ENCODE results near the gene FZR1. TPM values are rescaled to one million over a fixed set of nuclear protein-coding genes. Genes with fewer than 3 reads are reported as not detected.

The FZR1 gene
- total RNA-seq, 4 donors from 2014 or later: 29.1 to 107 (median 35.3) TPM

GRCh38 chr19:3512562-3513228, 6.6 kb downstream of the FZR1 start:
- intact Hi-C loops (cut with DNase I; ENCODE audit: low total_unique reads): loop anchor here (2.0 kb wide), 1 partner anchor 14 kb away; no protein-coding TSS in a partner anchor
- H3K9me3 ChIP-seq: no peaks in the 10 kb centered on the region
- 93% methylated on average over 17 of the region's 17 CpGs; no CpG with 5 or more reads in 1 of the 2 donors for WGBS, 2 donors (ENCODE audit: low coverage in 1 of 2)
- in situ Hi-C loops (cut with MboI; ENCODE audit: low pct_ligation_motif_present in 1 of 4, low pct_unique_long_range_greater_than_20kb in 1 of 4, low sequenced_read_pairs in 3 of 4): no loop called here
- no peak for DNase-seq
- H3K4me1 ChIP-seq: peaks cover 2 to 23% (median 10%) of the 10 kb centered on the region in 4 donors
- no peak overlapping the region for H3K4me3 ChIP-seq
- H3K27ac ChIP-seq: no peak overlapping the region
- TF ChIP-seq CTCF (IDR thresholded peaks at IDR 0.05) (no peak), POLR2AphosphoS5 (IDR thresholded peaks at IDR 0.05) (no peak), EP300 (IDR thresholded peaks at IDR 0.05; ENCODE audit: low read depth) (no peak), POLR2A (IDR thresholded peaks at IDR 0.05) (no peak)
- no peaks in the 10 kb centered on the region for H3K36me3 ChIP-seq
- H3K27me3 ChIP-seq: no peaks in the 10 kb centered on the region

GRCh38 chr19:3513229-3514140, 7.4 kb downstream of the FZR1 start:
- in situ Hi-C loops (cut with MboI; ENCODE audit: low pct_ligation_motif_present in 1 of 4, low pct_unique_long_range_greater_than_20kb in 1 of 4, low sequenced_read_pairs in 3 of 4): no loop called here
- peaks cover 0 to 20% (median 9%) of the 10 kb centered on the region in 4 donors for H3K4me1 ChIP-seq
- 83% methylated on average over 23 of the region's 23 CpGs; no CpG with 5 or more reads in 1 of the 2 donors for WGBS, 2 donors (ENCODE audit: low coverage in 1 of 2)
- H3K4me3 ChIP-seq: no peak overlapping the region
- intact Hi-C loops (cut with DNase I; ENCODE audit: low total_unique reads): loop anchor here (2.0 kb wide), 1 partner anchor 13 kb away; no protein-coding TSS in a partner anchor
- no peaks in the 10 kb centered on the region for H3K9me3 ChIP-seq
- no peaks in the 10 kb centered on the region for H3K27me3 ChIP-seq
- no peaks in the 10 kb centered on the region for H3K36me3 ChIP-seq
- TF ChIP-seq EP300 (IDR thresholded peaks at IDR 0.05; ENCODE audit: low read depth) (no peak), CTCF (IDR thresholded peaks at IDR 0.05) (no peak), POLR2A (IDR thresholded peaks at IDR 0.05) (no peak), POLR2AphosphoS5 (IDR thresholded peaks at IDR 0.05) (no peak)
- no peak for DNase-seq
- H3K27ac ChIP-seq: no peak overlapping the region

- Histone ChIP-seq H3K27me3 (no peaks in the 10 kb centered on the region), H3K4me1 (peaks cover 0 to 20% (median 9%) of the 10 kb centered on the region in 4 donors), H3K36me3 (no peaks in the 10 kb centered on the region), H3K27ac (no peak overlapping the region), H3K9me3 (no peaks in the 10 kb centered on the region), H3K4me3 (no peak overlapping the region)
- TF ChIP-seq POLR2A (IDR thresholded peaks at IDR 0.05): no peak
- TF ChIP-seq EP300 (IDR thresholded peaks at IDR 0.05; ENCODE audit: low read depth): no peak
- no peak for TF ChIP-seq CTCF (IDR thresholded peaks at IDR 0.05)
- TF ChIP-seq POLR2AphosphoS5 (IDR thresholded peaks at IDR 0.05): no peak
- DNase-seq: no peak
- 90% methylated on average over 11 of the region's 12 CpGs; no CpG with 5 or more reads in 1 of the 2 donors for WGBS, 2 donors (ENCODE audit: low coverage in 1 of 2)
- in situ Hi-C loops (cut with MboI; ENCODE audit: low pct_ligation_motif_present in 1 of 4, low pct_unique_long_range_greater_than_20kb in 1 of 4, low sequenced_read_pairs in 3 of 4) (no loop called here), intact Hi-C loops (cut with DNase I; ENCODE audit: low total_unique reads) (no loop called here)
Observed at GRCh38 chr19:3514930-3515329, 8.8 kb downstream of the FZR1 start.

- no peaks in the 10 kb centered on the region for H3K9me3 ChIP-seq
- DNase-seq: no peak
- H3K4me3 ChIP-seq: no peak overlapping the region
- in situ Hi-C loops (cut with MboI; ENCODE audit: low pct_ligation_motif_present in 1 of 4, low pct_unique_long_range_greater_than_20kb in 1 of 4, low sequenced_read_pairs in 3 of 4) (no loop called here), intact Hi-C loops (cut with DNase I; ENCODE audit: low total_unique reads) (no loop called here)
- peaks cover 0 to 23% (median 7%) of the 10 kb centered on the region in 4 donors for H3K4me1 ChIP-seq
- H3K27ac ChIP-seq: no peak overlapping the region
- 73% methylated on average over 15 of the region's 15 CpGs; no CpG with 5 or more reads in 1 of the 2 donors for WGBS, 2 donors (ENCODE audit: low coverage in 1 of 2)
- TF ChIP-seq EP300 (IDR thresholded peaks at IDR 0.05; ENCODE audit: low read depth): no peak
- TF ChIP-seq CTCF (IDR thresholded peaks at IDR 0.05): no peak
- no peak for TF ChIP-seq POLR2AphosphoS5 (IDR thresholded peaks at IDR 0.05)
- TF ChIP-seq POLR2A (IDR thresholded peaks at IDR 0.05): no peak
- no peaks in the 10 kb centered on the region for H3K36me3 ChIP-seq
- no peaks in the 10 kb centered on the region for H3K27me3 ChIP-seq
Observed at GRCh38 chr19:3515891-3516422, 9.8 kb downstream of the FZR1 start.

Data from transverse colon (tissue), 4 donors.